Upper lobe of left lung (tissue), 4 donors: ENCODE data around the gene GPR17.

Source experiments
- CTCF ChIP-seq, 6 experiments: fragments of 450-650 bp in 4 of 6; fragments of 200-600 bp in 2 of 6; sonication (generic) in 2 of 6; IDR thresholded peaks; one replicate each; pipeline ENCODE4 v1.5.1; 2016 to 2019; ENCODE audit warnings: antibody characterized with exemption in 6 of 6
- EP300 ChIP-seq, 4 donors: sonication (generic); formaldehyde crosslinking; IDR thresholded peaks; one replicate each; pipeline ENCODE4 v1.5.1; 2017; ENCODE audit warnings: antibody characterized with exemption in 4 of 4, control low read depth in 2 of 4
- POLR2A ChIP-seq, 4 donors: fragments of 450-650 bp; IDR thresholded peaks; one replicate each; pipeline ENCODE4 v1.5.1; 2016 to 2017; ENCODE audit warnings: antibody characterized with exemption in 4 of 4, mild to moderate bottlenecking in 2 of 4
- POLR2AphosphoS5 ChIP-seq, 2 donors: sonication (generic); formaldehyde crosslinking; IDR thresholded peaks; one replicate each; pipeline ENCODE4 v1.5.1; 2017; ENCODE audit warnings: antibody characterized with exemption in 2 of 2

DNA sequence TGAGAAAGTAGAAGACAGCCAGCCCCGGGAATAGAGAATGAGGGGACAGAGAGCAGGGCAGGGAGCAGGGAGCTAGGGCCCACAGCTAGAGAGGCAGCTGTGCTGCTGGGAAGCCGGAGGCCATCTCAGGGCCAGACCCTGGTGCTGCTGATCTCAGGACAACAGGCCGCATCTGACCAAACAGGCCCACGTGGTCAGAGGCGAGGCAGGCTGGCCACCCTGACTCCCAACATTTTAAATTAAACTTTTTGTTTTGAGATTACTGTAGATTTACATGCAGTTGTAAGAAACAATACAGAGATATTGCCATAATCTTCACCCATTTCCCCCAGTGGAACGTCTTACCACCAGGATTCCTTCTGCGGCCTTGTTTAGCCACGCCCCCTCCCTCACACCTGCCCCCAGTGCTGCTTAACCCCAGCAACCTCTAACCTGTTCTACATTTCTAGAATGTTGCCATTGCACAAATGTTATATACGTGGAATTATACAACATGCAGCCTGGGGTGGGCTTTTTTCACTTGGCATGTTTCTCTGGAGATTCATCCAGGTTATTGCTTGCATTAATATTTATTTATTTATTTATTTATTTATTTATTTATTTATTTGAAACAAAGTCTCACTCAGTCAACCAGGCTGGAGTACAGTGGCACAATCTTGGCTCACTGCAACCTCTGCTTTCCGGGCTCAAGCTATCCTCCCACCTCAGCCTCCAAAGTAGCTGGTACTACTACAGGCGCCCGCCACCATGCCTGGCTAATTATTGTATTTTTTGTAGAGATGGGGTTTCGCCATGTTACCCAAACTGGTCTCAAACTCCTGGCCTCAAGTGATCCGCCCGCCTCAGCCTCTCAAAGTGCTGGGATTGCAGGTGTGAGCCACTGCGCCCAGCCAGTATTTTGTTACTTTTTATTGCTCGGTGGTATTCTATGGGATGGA is 48.6 kb upstream of the GPR17 start:
- TF ChIP-seq CTCF (IDR thresholded peaks at IDR 0.05) (no peak), EP300 (IDR thresholded peaks at IDR 0.05) (no peak), POLR2A (IDR thresholded peaks at IDR 0.05) (no peak), POLR2AphosphoS5 (IDR thresholded peaks at IDR 0.05) (no peak)
